MM.1S (cell line): Measurements from ENCODE around the gene CEP57.
A peak's percentile ranks its signal among the peaks of the same experiment; 100 is the strongest.

Experiments used
- DNase-seq: peaks from one replicate; pipeline ENCODE4 v3.0.0-alpha.2; 2015
- H2AFZ ChIP-seq: fragments of 300-600 bp; sonication (generic); 2 replicates; pipeline ENCODE4 v1.6.0; 2016; ENCODE audit warnings: antibody characterized with exemption, low read length
- H3F3A ChIP-seq: fragments of 300-600 bp; sonication (generic); 2 replicates; pipeline ENCODE4 v1.6.1; 2016; ENCODE audit warnings: mild to moderate bottlenecking, antibody characterized with exemption, low read length, moderate library complexity, mixed read lengths; ENCODE audit not compliant: insufficient read depth
- H3K27ac ChIP-seq: fragments of 300-600 bp; sonication (generic); 2 replicates; pipeline ENCODE4 v1.5.1; 2016; ENCODE audit warnings: mild to moderate bottlenecking, low read length
- H3K27me3 ChIP-seq: fragments of 300-600 bp; sonication (generic); replicated peaks from 2 replicates; pipeline ENCODE4 v1.6.0; 2016; ENCODE audit warnings: low read length; ENCODE audit not compliant: insufficient read depth
- H3K36me3 ChIP-seq: fragments of 300-600 bp; sonication (generic); replicated peaks from 2 replicates; pipeline ENCODE4 v1.6.1; 2016; ENCODE audit warnings: mild to moderate bottlenecking, low read length, mixed read lengths; ENCODE audit not compliant: insufficient read depth
- H3K4me1 ChIP-seq: fragments of 300-600 bp; sonication (generic); 2 replicates; pipeline ENCODE4 v1.6.1; 2016; ENCODE audit warnings: low read length, mixed read lengths
- H3K4me2 ChIP-seq: fragments of 300-600 bp; sonication (generic); 2 replicates; pipeline ENCODE4 v1.6.0; 2016; ENCODE audit warnings: low read depth, low read length
- H3K4me3 ChIP-seq: fragments of 300-600 bp; sonication (generic); 2 replicates; pipeline ENCODE4 v1.5.1; 2016; ENCODE audit warnings: low read length, mixed read lengths
- H3K79me2 ChIP-seq: fragments of 300-600 bp; sonication (generic); 2 replicates; pipeline ENCODE4 v1.6.1; 2016; ENCODE audit warnings: mixed run types, low read length, mixed read lengths
- H3K9ac ChIP-seq: fragments of 300-600 bp; sonication (generic); 2 replicates; pipeline ENCODE4 v1.6.1; 2016; ENCODE audit warnings: low read length, mixed read lengths
- H3K9me2 ChIP-seq: fragments of 300-600 bp; sonication (generic); replicated peaks from 2 replicates; pipeline ENCODE4 v1.6.1; 2016; ENCODE audit warnings: mild to moderate bottlenecking, low read length, mixed read lengths; ENCODE audit not compliant: insufficient read depth
- H3K9me3 ChIP-seq: fragments of 300-600 bp; sonication (generic); replicated peaks from 2 replicates; pipeline ENCODE4 v1.6.1; 2016; ENCODE audit warnings: mild to moderate bottlenecking, low read length, mixed read lengths; ENCODE audit not compliant: insufficient read depth
- H4K20me1 ChIP-seq: fragments of 300-600 bp; sonication (generic); 2 replicates; pipeline ENCODE4 v1.6.1; 2016; ENCODE audit warnings: mild to moderate bottlenecking, low read length, moderate library complexity, mixed read lengths; ENCODE audit not compliant: insufficient read depth
- CTCF ChIP-seq: fragments of 300-600 bp; sonication (generic); IDR thresholded peaks from 2 replicates; pipeline ENCODE4 v1.5.1; 2016; ENCODE audit warnings: antibody characterized with exemption, low read length, mixed read lengths
- EZH2 ChIP-seq: fragments of 300-600 bp; sonication (generic); optimal IDR thresholded peaks from 2 replicates; pipeline ENCODE3; 2017; ENCODE audit warnings: low read depth, mild to moderate bottlenecking, antibody characterized with exemption, low read length, mixed read lengths
- EZH2phosphoT487 ChIP-seq: fragments of 300-600 bp; sonication (generic); IDR thresholded peaks from 2 replicates; pipeline ENCODE4 v1.6.1; 2018; ENCODE audit warnings: antibody characterized with exemption, low read length

CEP57 gene

GRCh38 chr11:95845167-95845566 is 54.9 kb downstream of the CEP57 start:
- DNase-seq = no peak
- Histone ChIP-seq H3K9me2 (no peaks in the 10 kb centered on the region), H3K27ac (no peak overlapping the region), H3K27me3 (no peaks in the 10 kb centered on the region), H3K9ac (no peak overlapping the region), H3F3A (no peaks in the 10 kb centered on the region), H3K79me2 (no peaks in the 10 kb centered on the region), H4K20me1 (no peaks in the 10 kb centered on the region), H3K9me3 (no peaks in the 10 kb centered on the region), H3K4me2 (no peak overlapping the region), H3K36me3 (no peaks in the 10 kb centered on the region), H3K4me3 (no peak overlapping the region), H2AFZ (no peak overlapping the region), H3K4me1 (no peaks in the 10 kb centered on the region)
- TF ChIP-seq EZH2phosphoT487 (no peak), CTCF (no peak), EZH2 (no peak)

GRCh38 chr11:95849087-95849825 is 59.0 kb downstream of the CEP57 start:
- Histone ChIP-seq H3K4me2 (no peak overlapping the region), H3K9ac (no peak overlapping the region), H3K9me2 (no peaks in the 10 kb centered on the region), H3K4me3 (no peak overlapping the region), H4K20me1 (no peaks in the 10 kb centered on the region), H3K27ac (no peak overlapping the region), H2AFZ (no peak overlapping the region), H3F3A (no peaks in the 10 kb centered on the region), H3K79me2 (no peaks in the 10 kb centered on the region), H3K36me3 (no peaks in the 10 kb centered on the region), H3K27me3 (no peaks in the 10 kb centered on the region), H3K4me1 (no peaks in the 10 kb centered on the region), H3K9me3 (no peaks in the 10 kb centered on the region)
- TF ChIP-seq EZH2phosphoT487 = no peak
- TF ChIP-seq CTCF = peak; percentile 36
- peak; percentile 42 for DNase-seq

GRCh38 chr11:95850137-95850536 is 59.8 kb downstream of the CEP57 start:
- TF ChIP-seq EZH2phosphoT487 = no peak
- TF ChIP-seq EZH2 = no peak
- no peak for TF ChIP-seq CTCF
- DNase-seq = no peak
- no peak overlapping the region for H3K27ac ChIP-seq

More at GRCh38 chr11:95850137-95850536, 59.8 kb downstream of the CEP57 start:
- Histone ChIP-seq H2AFZ (no peak overlapping the region), H3F3A (no peaks in the 10 kb centered on the region), H3K4me2 (no peak overlapping the region), H3K36me3 (no peaks in the 10 kb centered on the region), H3K9me2 (no peaks in the 10 kb centered on the region), H3K79me2 (no peaks in the 10 kb centered on the region), H3K4me3 (no peak overlapping the region), H3K9me3 (no peaks in the 10 kb centered on the region), H3K9ac (no peak overlapping the region), H3K27me3 (no peaks in the 10 kb centered on the region), H4K20me1 (no peaks in the 10 kb centered on the region), H3K4me1 (no peaks in the 10 kb centered on the region)
